GM23338 (cell line): ENCODE measurements around the gene NIT1. TPM values are rescaled to one million over a fixed set of nuclear protein-coding genes. Genes with fewer than 3 reads are reported as not detected.
"Not testable (repeated sequence)": the region's sequence is repeated elsewhere in the genome, so short reads cannot be mapped to it uniquely, and the experiment has no call there.

Experiments
- ATAC-seq: fragments of 200-7000 bp; cut with Tn5 transposase; 3 replicates; pipeline ENCODE4 v1.9.1; 2020
- DNase-seq: peaks from one replicate; pipeline ENCODE4 v3.0.0-alpha.2; 2015; ENCODE audit warnings: low spot score
- H2AFZ ChIP-seq: fragments of 200-600 bp; sonication (generic); 2 replicates; pipeline ENCODE4 v1.8.0; 2016; ENCODE audit warnings: antibody characterized with exemption, mild to moderate bottlenecking, moderate library complexity
- H3F3A ChIP-seq: fragments of 200-600 bp; sonication (generic); replicated peaks from 2 replicates; pipeline ENCODE4 v1.8.0; 2017; ENCODE audit warnings: antibody characterized with exemption, mixed run types, low read depth
- H3K27ac ChIP-seq: fragments of 200-600 bp; sonication (generic); 2 replicates; pipeline ENCODE4 v1.6.1; 2016; ENCODE audit warnings: low read depth
- H3K27me3 ChIP-seq: fragments of 200-600 bp; sonication (generic); 2 replicates; pipeline ENCODE4 v1.8.0; 2016; ENCODE audit warnings: mild to moderate bottlenecking, mixed run types, moderate library complexity; ENCODE audit not compliant: insufficient read depth
- H3K36me3 ChIP-seq: fragments of 200-600 bp; sonication (generic); 2 replicates; pipeline ENCODE4 v1.8.0; 2016; ENCODE audit warnings: mild to moderate bottlenecking; ENCODE audit not compliant: insufficient read depth
- H3K4me1 ChIP-seq: fragments of 200-600 bp; sonication (generic); 2 replicates; pipeline ENCODE4 v1.8.0; 2016; ENCODE audit warnings: mild to moderate bottlenecking, moderate library complexity; ENCODE audit not compliant: insufficient read depth
- H3K4me2 ChIP-seq: fragments of 200-600 bp; sonication (generic); 2 replicates; pipeline ENCODE4 v1.7.1; 2017; ENCODE audit warnings: mixed run types
- H3K4me3 ChIP-seq: fragments of 200-600 bp; sonication (generic); 2 replicates; pipeline ENCODE4 v1.6.1; 2016; ENCODE audit warnings: mixed run types
- H3K79me2 ChIP-seq: fragments of 200-600 bp; sonication (generic); replicated peaks from 2 replicates; pipeline ENCODE4 v1.8.0; 2017; ENCODE audit warnings: mild to moderate bottlenecking; ENCODE audit not compliant: insufficient read depth
- H3K9me2 ChIP-seq: fragments of 200-600 bp; sonication (generic); 2 replicates; pipeline ENCODE4 v1.8.0; 2017; ENCODE audit not compliant: insufficient read depth
- H4K20me1 ChIP-seq: fragments of 200-600 bp; sonication (generic); replicated peaks from 2 replicates; pipeline ENCODE4 v1.8.0; 2017; ENCODE audit warnings: mild to moderate bottlenecking; ENCODE audit not compliant: insufficient read depth
- H3K27ac Mint-ChIP-seq: 2 replicates; pipeline ENCODE4 v1.8.0; 2020; ENCODE audit warnings: inconsistent platforms, mild to moderate bottlenecking, moderate library complexity, mixed read lengths
- H3K27me3 Mint-ChIP-seq: 3 replicates; pipeline ENCODE4 v1.8.0; 2022; ENCODE audit warnings: low read depth, mild to moderate bottlenecking, moderate library complexity, mixed read lengths, inconsistent platforms; ENCODE audit not compliant: insufficient read depth, poor library complexity
- H3K36me3 Mint-ChIP-seq: 3 replicates; pipeline ENCODE4 v1.8.0; 2021; ENCODE audit warnings: low read depth, mild to moderate bottlenecking, inconsistent platforms, moderate library complexity, mixed read lengths
- H3K4me1 Mint-ChIP-seq: 3 replicates; pipeline ENCODE4 v1.8.0; 2020; ENCODE audit warnings: mild to moderate bottlenecking, inconsistent platforms, mixed read lengths
- H3K4me3 Mint-ChIP-seq: 3 replicates; pipeline ENCODE4 v1.8.0; 2021; ENCODE audit warnings: moderate library complexity, mild to moderate bottlenecking, inconsistent platforms, mixed read lengths
- H3K9me3 Mint-ChIP-seq: 3 replicates; pipeline ENCODE4 v1.8.0; 2020; ENCODE audit warnings: moderate library complexity, mild to moderate bottlenecking, inconsistent platforms, mixed read lengths
- ETS1 ChIP-seq: IDR thresholded peaks from 2 replicates; pipeline ENCODE4 v1.6.1; 2016; ENCODE audit warnings: antibody characterized with exemption
- JUNB ChIP-seq: IDR thresholded peaks from one replicate; pipeline ENCODE4 v1.6.1; 2016; ENCODE audit warnings: antibody characterized with exemption; ENCODE audit not compliant: unreplicated experiment
- ZNF114 ChIP-seq: fragments of 250-450 bp; sonication (Bioruptor Pico); IDR thresholded peaks from 2 replicates; pipeline ENCODE4 v1.5.0; 2020; ENCODE audit warnings: mild to moderate bottlenecking, moderate library complexity
- ZNF462 ChIP-seq: fragments of 250-450 bp; sonication (Bioruptor Pico); IDR thresholded peaks from 2 replicates; pipeline ENCODE4 v1.5.0; 2020; ENCODE audit warnings: mild to moderate bottlenecking, moderate library complexity
- polyA plus RNA-seq: library from polyadenylated mRNA; unstranded; fragments of >200 nt; fragmentation: Nextera tagmentation; extraction: Ambion mirVana; gene quantifications from 2 replicates; pipeline ENCODE4 v1.2.1, GENCODE V29; 2016
- total RNA-seq: library from RNA; depleted of rRNA; stranded (reverse); fragments of >200 nt; shearing (Covaris generic); gene quantifications from 2 replicates; pipeline ENCODE4 v1.2.3, GENCODE V29; 2014

Gene NIT1
- total and polyA plus RNA-seq, 2 experiments from 2014 or later: 35.9 to 43.0 TPM

GRCh38 chr1:161115132-161115711 is 2.7 kb upstream of the NIT1 start:
- H3K36me3 Mint-ChIP-seq: peaks cover 9% of the 10 kb centered on the region
- no peak for DNase-seq
- no peak for ATAC-seq

GRCh38 chr1:161115961-161116360 is 1.9 kb upstream of the NIT1 start:
- DNase-seq, H3K27ac Mint-ChIP-seq, ATAC-seq, H3K27me3 ChIP-seq, H2AFZ ChIP-seq, H3K4me2 ChIP-seq, H3K27ac ChIP-seq, H3K36me3 ChIP-seq, H3K4me3 ChIP-seq, H3K9me2 ChIP-seq, H3K9me3 Mint-ChIP-seq: not testable (repeated sequence)
- peaks cover 15% of the 10 kb centered on the region for H3K27me3 Mint-ChIP-seq
- peaks cover 21% of the 10 kb centered on the region for H3K4me1 ChIP-seq
- H3F3A ChIP-seq: peaks cover 33% of the 10 kb centered on the region
- peaks cover 22% of the 10 kb centered on the region for H3K4me1 Mint-ChIP-seq
- peaks cover 73% of the 10 kb centered on the region for H3K79me2 ChIP-seq
- peak overlapping the region; percentile 96; the same call in 2 of the 3 replicates for H3K4me3 Mint-ChIP-seq
- H4K20me1 ChIP-seq: peaks cover 44% of the 10 kb centered on the region
- peaks cover 16% of the 10 kb centered on the region for H3K36me3 Mint-ChIP-seq

More at GRCh38 chr1:161115132-161115711, 2.7 kb upstream of the NIT1 start:
- H3K79me2 ChIP-seq: peaks cover 79% of the 10 kb centered on the region
- H3K9me3 Mint-ChIP-seq: no peaks in the 10 kb centered on the region
- peaks cover 34% of the 10 kb centered on the region for H3F3A ChIP-seq
- no peaks in the 10 kb centered on the region for H3K36me3 ChIP-seq
- H3K4me3 Mint-ChIP-seq: no peak overlapping the region
- H3K4me2 ChIP-seq: no peak overlapping the region
- peaks cover 20% of the 10 kb centered on the region for H3K4me1 Mint-ChIP-seq
- H3K9me2 ChIP-seq: no peaks in the 10 kb centered on the region
- H3K4me1 ChIP-seq: peaks cover 21% of the 10 kb centered on the region
- no peak overlapping the region for H3K27ac Mint-ChIP-seq
- no peaks in the 10 kb centered on the region for H3K27me3 ChIP-seq
- no peak overlapping the region for H2AFZ ChIP-seq
- peaks cover 14% of the 10 kb centered on the region for H3K27me3 Mint-ChIP-seq
- H3K27ac ChIP-seq: no peak overlapping the region
- no peak for TF ChIP-seq ZNF114 (CRISPR knock-in tag)
- TF ChIP-seq ETS1: no peak
- no peak for TF ChIP-seq ZNF462 (CRISPR knock-in tag)
- no peak for TF ChIP-seq JUNB
- H3K4me3 ChIP-seq: no peak overlapping the region
- H4K20me1 ChIP-seq: peaks cover 48% of the 10 kb centered on the region
